A549 treated with DMSO at 1 μM for 4 hours (cell line): ENCODE measurements around the gene ANKRD11. TPM values are rescaled to one million over a fixed set of nuclear protein-coding genes. Genes with fewer than 3 reads are reported as not detected.

ENCODE experiments used
- total RNA-seq: library from RNA; stranded (reverse); fragments of 200-300 nt; extraction: Qiagen RNA extraction; gene quantifications from 5 replicates; pipeline ENCODE4 v1.2.3, GENCODE V29; 2022; ENCODE audit warnings: low read depth

The ANKRD11 gene
- total RNA-seq: 74.4 to 99.6 TPM (median 95.8 TPM) in 5 replicates

GRCh38 chr16:89490439-89491237, at the start of gene ANKRD11:
Gene ANKRD11, minus strand, starts transcription at chr16:89490561. Its CDS starts 173,542 bp downstream, at chr16:89317019.

GRCh38 chr16:89507834-89508590, 17.7 kb upstream of the ANKRD11 start, which contains the start of gene SPG7:
Gene SPG7, plus strand, starts transcription at chr16:89508403. Its CDS starts 15 bp downstream, at chr16:89508418.

Other genes starting within 250 kb of the ANKRD11 start
- gene SPG7, start 17.8 kb upstream of the ANKRD11 start, total RNA-seq: 81.3 to 91.9 TPM (median 82.9 TPM) in 5 replicates
- gene RPL13, start 70.1 kb upstream of the ANKRD11 start, total RNA-seq: 3,032 to 4,077 TPM (median 3,876 TPM) in 5 replicates
- 41.5 to 71.1 TPM (median 57.3 TPM) in 5 replicates for gene CPNE7, start 85.2 kb upstream of the ANKRD11 start, total RNA-seq
- gene DPEP1, start 123.1 kb upstream of the ANKRD11 start, total RNA-seq: 0.75 to 1.3 TPM (median 0.77 TPM) in 5 replicates
- 87.7 to 99.7 TPM (median 94.8 TPM) in 5 replicates for gene CHMP1A, start 167.1 kb upstream of the ANKRD11 start, total RNA-seq
- gene SPATA33, start 167.3 kb upstream of the ANKRD11 start, total RNA-seq: 14.6 to 17.0 TPM (median 15.5 TPM) in 5 replicates
- gene CDK10, start 196.1 kb upstream of the ANKRD11 start, total RNA-seq: 34.9 to 69.2 TPM (median 42.5 TPM) in 5 replicates
- gene SPATA2L, start 211.1 kb upstream of the ANKRD11 start, total RNA-seq: 9.4 to 11.4 TPM (median 10.8 TPM) in 5 replicates
- gene VPS9D1, start 230.3 kb upstream of the ANKRD11 start, total RNA-seq: 3.0 to 4.8 TPM (median 4.6 TPM) in 5 replicates
- gene ZNF276, start 231.0 kb upstream of the ANKRD11 start, total RNA-seq: 15.0 to 18.8 TPM (median 17.4 TPM) in 5 replicates